LNCaP clone FGC (cell line): ENCODE data around the gene ABCE1.
"Not testable (repeated sequence)": the region's sequence is repeated elsewhere in the genome, so short reads cannot be mapped to it uniquely, and the experiment has no call there.

Experiments used
- DNase-seq: peaks from one replicate; pipeline ENCODE4 v3.0.0-alpha.2; 2011; ENCODE audit warnings: low read depth
- H3K4me3 ChIP-seq: 2 replicates; pipeline ENCODE4 v1.5.1; 2011; ENCODE audit warnings: mild to moderate bottlenecking, low read depth, low read length, control low read depth
- CTCF ChIP-seq: IDR thresholded peaks from 2 replicates; pipeline ENCODE4 v1.5.1; 2012; ENCODE audit warnings: mild to moderate bottlenecking; ENCODE audit not compliant: control insufficient read depth, insufficient read depth; ENCODE audit errors: extremely low read depth

The ABCE1 gene

DNA sequence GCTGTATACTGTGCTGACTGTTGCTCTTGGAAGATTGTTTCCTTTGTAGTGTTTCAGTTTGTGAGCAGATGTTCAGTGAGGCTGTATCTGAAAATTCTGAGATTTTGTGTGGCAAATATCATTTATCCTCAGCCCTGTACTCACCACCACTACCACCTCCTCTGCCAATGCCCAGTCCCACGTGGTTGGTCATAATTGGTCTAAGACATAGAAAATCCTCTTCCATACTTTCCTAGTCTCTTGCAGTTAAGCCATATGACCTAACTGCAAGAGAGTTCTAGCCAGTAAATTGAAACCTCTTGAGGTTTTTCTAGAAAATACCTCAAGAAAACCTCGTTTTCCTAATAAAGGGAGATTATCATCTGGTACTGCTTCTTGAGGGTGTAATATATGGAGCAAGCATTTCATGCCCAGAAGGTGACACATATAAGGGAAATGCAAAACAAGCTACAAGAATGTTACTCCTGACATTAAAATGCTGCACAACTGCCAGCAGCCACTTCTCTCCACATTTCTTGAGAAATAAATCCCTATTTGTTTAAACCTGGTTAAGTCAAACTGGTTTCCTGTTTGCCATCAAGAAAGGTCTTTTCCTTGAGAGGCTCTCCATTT lies 32.8 kb downstream of the ABCE1 start:
- no peak overlapping the region for H3K4me3 ChIP-seq
- no peak for TF ChIP-seq CTCF
- no peak for DNase-seq

GRCh38 chr4:145131848-145132247 lies 33.7 kb downstream of the ABCE1 start:
- DNase-seq = no peak
- H3K4me3 ChIP-seq = no peak overlapping the region
- no peak for TF ChIP-seq CTCF

DNA sequence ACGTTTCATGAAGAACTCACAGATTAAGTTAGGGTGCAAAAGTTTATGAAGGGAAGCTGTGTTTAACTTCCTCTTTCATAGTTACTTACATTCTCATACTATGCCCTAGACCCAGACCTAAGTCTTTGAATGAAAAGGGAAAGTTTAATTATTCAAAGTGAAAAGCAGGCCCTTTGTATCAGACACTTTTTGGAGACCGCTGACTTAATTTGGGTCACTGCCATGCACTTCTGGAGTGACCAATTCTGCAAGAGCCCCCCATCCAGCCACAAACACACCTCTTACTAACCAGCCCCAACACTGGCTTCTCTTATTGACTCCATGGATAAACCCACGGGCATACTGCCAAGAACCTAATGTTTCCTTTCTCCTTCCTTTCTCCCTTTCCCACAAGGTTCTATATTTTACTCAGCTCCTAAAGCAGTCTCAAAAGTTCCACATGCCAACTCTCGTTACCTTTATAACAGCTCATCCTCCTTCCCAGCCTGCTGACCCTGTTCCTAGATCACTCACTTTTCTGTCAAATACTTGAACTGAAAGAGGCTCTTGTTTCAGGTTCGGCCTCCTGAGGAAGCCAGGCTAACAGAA lies 34.5 kb downstream of the ABCE1 start:
- TF ChIP-seq CTCF = no peak
- DNase-seq = no peak
- no peak overlapping the region for H3K4me3 ChIP-seq

GRCh38 chr4:145136219-145136618 lies 38.1 kb downstream of the ABCE1 start:
- not testable (repeated sequence) for DNase-seq

GRCh38 chr4:145148980-145149379 lies 50.9 kb downstream of the ABCE1 start:
- H3K4me3 ChIP-seq = no peak overlapping the region
- DNase-seq = no peak
- TF ChIP-seq CTCF = no peak

More at GRCh38 chr4:145136219-145136618, 38.1 kb downstream of the ABCE1 start:
- H3K4me3 ChIP-seq = not testable (repeated sequence)

DNA sequence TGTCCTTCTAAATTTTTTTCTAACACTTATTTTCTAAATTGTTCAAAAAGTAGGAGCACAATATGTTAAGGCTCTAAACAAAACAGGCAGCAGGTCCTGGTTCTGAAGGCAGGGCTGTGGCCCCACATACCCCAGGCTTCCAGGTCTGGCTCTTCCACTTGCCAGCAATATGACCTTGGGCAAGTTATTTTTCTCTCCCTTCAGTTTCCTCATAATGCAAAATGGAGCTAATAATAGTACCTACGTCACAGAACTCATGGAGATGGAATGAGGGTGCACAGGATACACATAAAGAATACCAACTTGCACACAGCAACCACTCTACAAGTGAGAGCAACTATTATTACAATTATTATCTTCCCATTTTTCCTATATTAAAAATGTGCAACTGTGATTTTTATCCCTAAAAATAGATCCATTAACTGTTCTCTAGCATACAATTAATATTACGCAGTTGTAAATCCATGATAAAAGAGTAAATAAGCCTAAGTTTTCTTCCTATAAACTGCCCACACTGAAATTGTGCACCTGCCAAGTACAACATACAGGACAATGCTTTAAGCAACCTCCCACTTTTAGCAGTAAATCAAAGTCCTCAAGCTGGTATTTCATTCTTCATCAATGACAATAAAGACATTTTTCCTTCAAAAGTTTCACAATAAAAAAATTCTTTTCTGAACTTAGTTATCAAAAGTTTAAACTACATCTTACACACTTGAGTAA lies 55.2 kb downstream of the ABCE1 start:
- no peak for TF ChIP-seq CTCF
- DNase-seq = peak; percentile 40
- no peak overlapping the region for H3K4me3 ChIP-seq

DNA sequence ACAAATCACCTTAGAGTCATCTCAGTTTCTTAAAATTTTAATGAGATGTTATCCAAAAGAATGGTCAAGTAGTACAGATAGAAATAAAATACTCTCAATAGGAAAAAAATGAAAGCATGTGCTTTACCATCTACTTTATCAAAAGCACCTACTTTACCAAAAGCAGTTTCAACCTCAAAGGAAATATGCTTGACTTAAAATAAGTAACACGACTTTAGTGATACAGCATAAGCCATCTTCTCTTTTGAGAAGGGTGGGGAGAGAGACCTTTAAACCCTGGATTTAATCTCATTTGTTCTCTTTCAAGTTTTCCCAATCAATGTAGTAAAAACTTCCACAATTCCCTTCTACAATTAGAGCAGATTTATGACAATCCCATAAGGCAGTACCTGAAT lies 55.8 kb downstream of the ABCE1 start:
- DNase-seq = no peak
- no peak overlapping the region for H3K4me3 ChIP-seq
- no peak for TF ChIP-seq CTCF
